ENCODE data around the gene EPS15. TPM values are rescaled to one million over a fixed set of nuclear protein-coding genes. Genes with fewer than 3 reads are reported as not detected.
"Not testable (repeated sequence)": the region's sequence is repeated elsewhere in the genome, so short reads cannot be mapped to it uniquely, and the experiment has no call there.

The EPS15 gene
- total RNA-seq, 1 experiment from 2014 or later: 116 TPM

DNA sequence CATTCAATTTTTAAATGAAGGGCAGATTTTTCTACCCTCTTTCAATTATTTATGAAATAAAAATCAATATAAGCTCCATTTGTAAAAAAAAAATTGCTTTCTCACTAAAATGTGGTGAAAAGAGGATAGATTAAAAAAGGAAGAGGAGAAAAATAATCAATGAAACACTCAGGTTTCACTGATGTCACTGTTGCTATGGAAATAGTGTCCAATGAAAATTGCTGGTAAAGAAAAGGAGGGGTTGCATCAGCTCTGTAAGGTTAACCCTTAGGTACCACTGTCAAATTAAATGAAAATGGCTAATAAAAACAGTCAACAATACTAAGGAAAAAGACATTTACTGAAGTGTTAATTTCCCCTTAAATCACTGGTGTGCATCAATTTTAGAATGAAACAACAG lies 97.1 kb downstream of the EPS15 start:
- H3K4me1 ChIP-seq (ENCODE audit: low read length): peaks cover 16% of the 10 kb centered on the region
- H2AFZ ChIP-seq (ENCODE audit: low read length): no peak overlapping the region
- no peaks in the 10 kb centered on the region for H3K9me2 ChIP-seq (replicated peaks; ENCODE audit: insufficient read depth, low read length)
- peaks cover 42% of the 10 kb centered on the region for H3K79me2 ChIP-seq (ENCODE audit: low read length)
- H3K27me3 ChIP-seq (ENCODE audit: low read length): no peaks in the 10 kb centered on the region
- H3K27ac ChIP-seq (ENCODE audit: low read length): peak overlapping the region; percentile 56; the same call in 1 of the 2 replicates
- H3K36me3 ChIP-seq (ENCODE audit: insufficient read depth, low read length): peaks cover 46% of the 10 kb centered on the region
- H3K9ac ChIP-seq (ENCODE audit: low read length): no peak overlapping the region
- H4K20me1 ChIP-seq (ENCODE audit: insufficient read depth, low read depth, low read length): no peaks in the 10 kb centered on the region
- no peak overlapping the region for H3K4me2 ChIP-seq (ENCODE audit: low read depth, low read length, poor library complexity, severe bottlenecking)
- H3K9me3 ChIP-seq (ENCODE audit: low read length): no peaks in the 10 kb centered on the region
- DNase-seq: peak; percentile 85
- no peak overlapping the region for H3K4me3 ChIP-seq (ENCODE audit: low read length)

DNA sequence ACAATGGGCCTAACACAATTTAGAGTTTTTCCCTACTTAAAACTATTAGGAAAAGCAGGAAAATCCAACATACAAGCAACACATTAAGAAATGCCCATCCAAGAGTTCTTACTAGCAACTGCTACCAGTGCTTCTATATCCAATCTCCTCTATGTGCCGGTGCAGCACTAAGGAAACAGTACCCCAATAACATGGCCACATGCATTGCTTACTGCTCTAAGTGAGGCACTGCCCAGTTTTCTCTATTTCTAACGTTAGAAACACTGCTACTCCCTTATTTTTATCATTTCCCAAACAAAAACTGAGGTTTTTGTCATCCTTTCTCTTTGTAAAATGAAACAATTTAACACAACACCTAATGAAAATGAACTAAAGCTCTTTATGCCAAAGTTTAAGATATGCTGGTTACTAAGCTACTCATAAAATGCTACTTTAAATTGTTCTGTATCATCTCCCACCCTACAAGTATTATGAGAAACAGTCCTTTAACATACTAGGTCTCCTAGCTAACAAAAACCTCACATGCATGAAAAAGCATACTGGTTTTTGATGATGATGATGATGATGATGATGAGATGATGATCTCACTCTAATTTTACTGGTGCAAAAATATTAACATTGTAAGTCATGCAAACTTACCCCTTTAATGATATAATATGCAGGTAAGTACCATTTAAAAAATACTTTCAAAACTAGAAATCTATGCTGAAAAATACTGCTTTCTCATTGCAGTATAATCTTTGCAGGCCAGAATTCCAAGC lies 98.0 kb downstream of the EPS15 start:
- no peak overlapping the region for H2AFZ ChIP-seq (ENCODE audit: low read length)
- no peak overlapping the region for H3K4me2 ChIP-seq (ENCODE audit: low read depth, low read length, poor library complexity, severe bottlenecking)
- H3K27ac ChIP-seq (ENCODE audit: low read length): peak overlapping the region; percentile 56; the same call in 1 of the 2 replicates
- peaks cover 46% of the 10 kb centered on the region for H3K79me2 ChIP-seq (ENCODE audit: low read length)
- H3K9ac ChIP-seq (ENCODE audit: low read length): no peak overlapping the region
- H3K27me3 ChIP-seq (ENCODE audit: low read length): no peaks in the 10 kb centered on the region
- peaks cover 46% of the 10 kb centered on the region for H3K36me3 ChIP-seq (ENCODE audit: insufficient read depth, low read length)
- DNase-seq: no peak
- H4K20me1 ChIP-seq (ENCODE audit: insufficient read depth, low read depth, low read length): no peaks in the 10 kb centered on the region
- H3K4me1 ChIP-seq (ENCODE audit: low read length): peaks cover 20% of the 10 kb centered on the region
- H3K9me3 ChIP-seq (ENCODE audit: low read length): no peaks in the 10 kb centered on the region
- no peaks in the 10 kb centered on the region for H3K9me2 ChIP-seq (replicated peaks; ENCODE audit: insufficient read depth, low read length)
- H3K4me3 ChIP-seq (ENCODE audit: low read length): no peak overlapping the region

DNA sequence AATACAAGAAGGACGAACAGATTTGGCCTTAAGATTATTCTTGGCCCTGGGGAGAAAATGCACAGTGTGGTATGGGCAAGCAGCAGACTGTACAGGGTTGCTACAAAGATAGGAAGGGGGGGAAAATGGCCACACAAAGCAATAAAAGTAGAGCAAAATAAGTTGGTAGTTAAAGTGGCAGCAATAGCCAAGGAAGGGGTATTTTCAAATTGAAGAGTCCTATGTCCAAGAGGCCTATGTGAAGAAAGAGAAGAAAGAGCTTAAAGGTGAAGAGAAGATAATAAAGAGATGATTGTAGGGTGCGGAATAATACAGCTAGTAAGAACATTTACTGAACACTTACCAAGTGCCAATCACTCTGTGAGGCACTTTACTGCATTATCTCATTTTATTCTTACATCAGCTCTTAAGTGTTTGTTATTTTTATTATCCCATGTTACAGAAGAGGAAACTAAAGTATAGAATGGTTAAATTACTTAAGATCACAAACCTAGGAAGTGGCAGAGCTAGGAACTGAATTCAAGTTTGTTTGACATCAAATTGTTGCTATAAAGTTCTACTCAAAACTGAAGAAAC lies 100.6 kb downstream of the EPS15 start:
- peaks cover 57% of the 10 kb centered on the region for H3K79me2 ChIP-seq (ENCODE audit: low read length)
- no peak overlapping the region for H2AFZ ChIP-seq (ENCODE audit: low read length)
- no peak overlapping the region for H3K27ac ChIP-seq (ENCODE audit: low read length)
- H3K9me3 ChIP-seq (ENCODE audit: low read length): no peaks in the 10 kb centered on the region
- no peaks in the 10 kb centered on the region for H4K20me1 ChIP-seq (ENCODE audit: insufficient read depth, low read depth, low read length)
- DNase-seq: no peak
- H3K4me2 ChIP-seq (ENCODE audit: low read depth, low read length, poor library complexity, severe bottlenecking): no peak overlapping the region
- peaks cover 36% of the 10 kb centered on the region for H3K36me3 ChIP-seq (ENCODE audit: insufficient read depth, low read length)
- H3K4me1 ChIP-seq (ENCODE audit: low read length): peaks cover 18% of the 10 kb centered on the region
- no peaks in the 10 kb centered on the region for H3K9me2 ChIP-seq (replicated peaks; ENCODE audit: insufficient read depth, low read length)
- no peaks in the 10 kb centered on the region for H3K27me3 ChIP-seq (ENCODE audit: low read length)
- no peak overlapping the region for H3K4me3 ChIP-seq (ENCODE audit: low read length)
- H3K9ac ChIP-seq (ENCODE audit: low read length): no peak overlapping the region

DNA sequence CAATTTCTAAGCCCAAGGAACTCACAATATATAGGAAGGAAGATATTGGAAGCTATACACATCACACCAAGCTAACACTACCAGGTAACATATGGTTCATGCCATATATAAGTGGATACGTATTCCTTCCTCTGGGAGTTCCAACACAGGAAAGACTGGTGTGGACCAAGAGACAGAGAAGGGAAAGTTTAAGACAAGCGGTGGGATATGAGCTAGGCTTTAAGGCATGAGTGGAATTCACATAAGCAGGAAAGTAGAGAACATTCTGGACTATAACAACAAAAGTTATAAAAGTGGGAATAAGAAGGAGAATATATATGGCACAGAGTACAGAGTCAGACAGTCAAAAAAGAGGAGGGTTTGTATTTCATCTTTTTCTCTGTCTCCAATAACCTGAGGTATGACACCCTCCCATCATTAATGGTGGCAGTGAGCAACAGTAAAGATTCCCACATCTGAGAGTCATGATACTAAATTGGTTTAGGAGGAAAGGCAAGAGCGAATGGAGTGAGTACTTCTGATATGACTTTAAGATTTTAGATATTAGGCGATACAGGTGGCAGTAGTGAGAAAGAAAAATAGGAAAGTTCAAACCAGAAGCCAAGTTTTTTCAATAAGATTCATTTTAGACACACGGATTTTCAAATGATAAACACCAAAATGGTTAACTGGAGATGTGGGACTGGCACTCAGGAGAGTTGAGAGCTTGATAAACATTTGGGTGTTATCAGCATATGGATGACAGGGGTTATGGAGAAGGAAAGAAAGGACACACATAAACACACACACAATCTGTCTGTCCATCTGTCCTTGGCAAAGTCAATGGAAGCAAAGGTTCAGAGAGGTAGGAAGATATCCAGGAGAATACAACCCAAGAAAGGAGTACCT lies 101.3 kb downstream of the EPS15 start:
- peaks cover 64% of the 10 kb centered on the region for H3K79me2 ChIP-seq (ENCODE audit: low read length)
- DNase-seq: no peak
- no peak overlapping the region for H2AFZ ChIP-seq (ENCODE audit: low read length)
- no peaks in the 10 kb centered on the region for H3K9me3 ChIP-seq (ENCODE audit: low read length)
- no peak overlapping the region for H3K27ac ChIP-seq (ENCODE audit: low read length)
- H3K36me3 ChIP-seq (ENCODE audit: insufficient read depth, low read length): peaks cover 35% of the 10 kb centered on the region
- peaks cover 18% of the 10 kb centered on the region for H3K4me1 ChIP-seq (ENCODE audit: low read length)
- H4K20me1 ChIP-seq (ENCODE audit: insufficient read depth, low read depth, low read length): no peaks in the 10 kb centered on the region
- no peaks in the 10 kb centered on the region for H3K9me2 ChIP-seq (replicated peaks; ENCODE audit: insufficient read depth, low read length)
- no peak overlapping the region for H3K4me2 ChIP-seq (ENCODE audit: low read depth, low read length, poor library complexity, severe bottlenecking)
- H3K27me3 ChIP-seq (ENCODE audit: low read length): no peaks in the 10 kb centered on the region
- H3K4me3 ChIP-seq (ENCODE audit: low read length): no peak overlapping the region
- H3K9ac ChIP-seq (ENCODE audit: low read length): no peak overlapping the region

DNA sequence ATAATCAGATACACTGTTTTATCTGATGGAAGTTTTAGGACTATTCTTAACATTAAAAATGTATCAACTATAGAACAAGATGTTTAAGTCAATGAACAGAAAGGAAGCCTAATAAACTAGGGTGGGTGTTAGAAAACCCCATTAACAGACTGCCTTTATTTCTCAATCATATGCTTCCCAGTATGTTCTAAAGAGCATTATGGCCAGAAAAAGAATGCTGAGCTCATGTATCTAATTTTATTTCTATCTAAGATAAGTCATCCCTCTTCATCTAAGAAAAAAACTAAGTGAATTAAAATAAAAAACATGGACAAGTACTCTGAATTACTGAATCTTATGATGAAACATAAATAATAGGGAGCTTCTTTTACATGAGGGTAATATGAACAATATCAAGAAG lies 102.2 kb downstream of the EPS15 start:
- Histone ChIP-seq H3K9ac (ENCODE audit: low read length) (no peak overlapping the region), H3K27ac (ENCODE audit: low read length) (no peak overlapping the region)

DNA sequence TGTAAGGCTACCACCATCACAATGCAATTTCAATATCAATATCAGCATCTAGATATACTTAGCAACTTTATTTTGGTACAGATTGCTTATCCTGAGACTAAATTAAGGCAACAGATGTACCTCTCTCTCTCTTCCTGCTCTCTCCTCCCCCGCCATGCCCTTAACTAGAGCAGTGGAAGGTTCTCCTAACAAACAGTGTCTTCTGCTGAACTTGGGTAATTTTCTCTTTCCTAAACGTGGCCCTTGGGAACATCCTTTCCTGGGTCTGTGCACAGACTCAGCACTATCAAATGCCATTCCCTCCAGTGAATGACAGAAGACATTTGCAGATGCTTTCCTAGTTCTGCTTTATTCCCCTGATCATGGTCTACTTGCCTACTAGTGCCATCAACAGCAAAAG lies 103.1 kb downstream of the EPS15 start:
- no peaks in the 10 kb centered on the region for H3K27me3 ChIP-seq (ENCODE audit: low read length)
- peaks cover 36% of the 10 kb centered on the region for H3K36me3 ChIP-seq (ENCODE audit: insufficient read depth, low read length)
- H2AFZ ChIP-seq (ENCODE audit: low read length): no peak overlapping the region
- no peaks in the 10 kb centered on the region for H3K9me3 ChIP-seq (ENCODE audit: low read length)
- no peaks in the 10 kb centered on the region for H4K20me1 ChIP-seq (ENCODE audit: insufficient read depth, low read depth, low read length)
- H3K79me2 ChIP-seq (ENCODE audit: low read length): peaks cover 65% of the 10 kb centered on the region
- no peak for DNase-seq
- H3K27ac ChIP-seq (ENCODE audit: low read length): no peak overlapping the region
- no peaks in the 10 kb centered on the region for H3K9me2 ChIP-seq (replicated peaks; ENCODE audit: insufficient read depth, low read length)
- peaks cover 17% of the 10 kb centered on the region for H3K4me1 ChIP-seq (ENCODE audit: low read length)
- H3K4me3 ChIP-seq (ENCODE audit: low read length): no peak overlapping the region
- no peak overlapping the region for H3K4me2 ChIP-seq (ENCODE audit: low read depth, low read length, poor library complexity, severe bottlenecking)
- H3K9ac ChIP-seq (ENCODE audit: low read length): no peak overlapping the region

More for the DNA sequence above, 102.2 kb downstream of the EPS15 start:
- Histone ChIP-seq H3K4me2 (ENCODE audit: low read depth, low read length, poor library complexity, severe bottlenecking) (no peak overlapping the region), H3K36me3 (ENCODE audit: insufficient read depth, low read length) (peaks cover 39% of the 10 kb centered on the region), H4K20me1 (ENCODE audit: insufficient read depth, low read depth, low read length) (no peaks in the 10 kb centered on the region), H3K9me3 (ENCODE audit: low read length) (no peaks in the 10 kb centered on the region), H2AFZ (ENCODE audit: low read length) (no peak overlapping the region), H3K27me3 (ENCODE audit: low read length) (no peaks in the 10 kb centered on the region), H3K4me3 (ENCODE audit: low read length) (no peak overlapping the region), H3K79me2 (ENCODE audit: low read length) (peaks cover 66% of the 10 kb centered on the region), H3K4me1 (ENCODE audit: low read length) (peaks cover 18% of the 10 kb centered on the region), H3K9me2 (replicated peaks; ENCODE audit: insufficient read depth, low read length) (no peaks in the 10 kb centered on the region)
- no peak for DNase-seq

DNA sequence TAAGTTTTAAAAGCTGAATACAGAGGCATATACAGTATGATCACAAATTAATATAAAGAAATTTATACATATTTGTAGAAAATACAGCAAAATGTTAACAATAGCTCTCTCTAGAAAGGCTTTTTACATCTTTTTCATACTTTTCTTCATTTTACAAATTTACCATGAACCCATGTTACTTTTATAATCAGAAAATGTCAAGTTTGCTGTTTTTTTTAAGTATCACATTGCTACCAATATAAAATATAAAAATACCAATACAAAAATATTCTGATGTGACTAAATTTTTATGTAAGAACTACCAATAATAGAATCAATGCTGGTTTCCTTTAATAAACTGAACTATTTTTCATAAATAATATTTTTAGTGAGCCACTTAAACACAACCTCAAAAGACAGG lies 104.3 kb downstream of the EPS15 start:
- no peak overlapping the region for H3K27ac ChIP-seq (ENCODE audit: low read length)
- no peaks in the 10 kb centered on the region for H4K20me1 ChIP-seq (ENCODE audit: insufficient read depth, low read depth, low read length)
- DNase-seq: no peak
- no peaks in the 10 kb centered on the region for H3K9me2 ChIP-seq (replicated peaks; ENCODE audit: insufficient read depth, low read length)
- no peak overlapping the region for H3K9ac ChIP-seq (ENCODE audit: low read length)
- H3K4me1 ChIP-seq (ENCODE audit: low read length): peaks cover 14% of the 10 kb centered on the region; the same call in 1 of the 2 replicates
- no peaks in the 10 kb centered on the region for H3K27me3 ChIP-seq (ENCODE audit: low read length)
- no peak overlapping the region for H3K4me3 ChIP-seq (ENCODE audit: low read length)
- no peaks in the 10 kb centered on the region for H3K9me3 ChIP-seq (ENCODE audit: low read length)
- no peak overlapping the region for H3K4me2 ChIP-seq (ENCODE audit: low read depth, low read length, poor library complexity, severe bottlenecking)
- peaks cover 28% of the 10 kb centered on the region for H3K36me3 ChIP-seq (ENCODE audit: insufficient read depth, low read length)
- peaks cover 63% of the 10 kb centered on the region for H3K79me2 ChIP-seq (ENCODE audit: low read length)
- H2AFZ ChIP-seq (ENCODE audit: low read length): no peak overlapping the region

DNA sequence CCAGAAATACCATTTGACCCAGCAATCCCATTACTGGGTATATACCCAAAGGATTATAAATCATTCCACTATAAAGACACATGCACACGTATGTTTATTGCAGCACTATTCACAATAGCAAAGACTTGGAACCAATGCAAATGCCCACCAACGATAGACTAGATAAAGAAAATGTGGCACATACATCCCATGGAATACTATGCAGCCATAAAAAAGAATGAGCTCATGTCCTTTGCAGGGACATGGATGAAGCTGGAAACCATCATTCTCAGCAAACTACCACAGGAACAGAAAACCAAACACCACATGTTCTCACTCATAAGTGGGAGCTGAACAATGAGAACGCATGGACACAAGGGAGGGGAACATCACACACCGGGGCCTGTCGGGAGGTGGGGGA lies 107.2 kb downstream of the EPS15 start:
- H3K4me3 ChIP-seq (ENCODE audit: low read length); H3K4me1 ChIP-seq (ENCODE audit: low read length); H4K20me1 ChIP-seq (ENCODE audit: insufficient read depth, low read depth, low read length); H3K27ac ChIP-seq (ENCODE audit: low read length); H2AFZ ChIP-seq (ENCODE audit: low read length); H3K9ac ChIP-seq (ENCODE audit: low read length); H3K9me2 ChIP-seq (replicated peaks; ENCODE audit: insufficient read depth, low read length); H3K9me3 ChIP-seq (ENCODE audit: low read length); H3K4me2 ChIP-seq (ENCODE audit: low read depth, low read length, poor library complexity, severe bottlenecking); H3K27me3 ChIP-seq (ENCODE audit: low read length); DNase-seq: not testable (repeated sequence)
- Histone ChIP-seq H3K36me3 (ENCODE audit: insufficient read depth, low read length) (peaks cover 24% of the 10 kb centered on the region; the same call in 1 of the 2 replicates), H3K79me2 (ENCODE audit: low read length) (peaks cover 42% of the 10 kb centered on the region)
